ENCODE measurements around the gene WDR18.

WDR18 gene

GRCh38 chr19:1009041-1009980, 25.2 kb downstream of the WDR18 start:
- DNase-seq: no peak

GRCh38 chr19:1009981-1010538, 25.9 kb downstream of the WDR18 start:
- DNase-seq: no peak

- DNase-seq: no peak
These were observed 26.7 kb downstream of the WDR18 start for GRCh38 chr19:1010586-1011510.

GRCh38 chr19:1011831-1012333, 27.7 kb downstream of the WDR18 start:
- no peak for DNase-seq

GRCh38 chr19:1012334-1012733, 28.2 kb downstream of the WDR18 start:
- no peak for DNase-seq

GRCh38 chr19:1013218-1013617, 29.1 kb downstream of the WDR18 start:
- no peak for DNase-seq

GRCh38 chr19:1014161-1015060, 30.3 kb downstream of the WDR18 start:
- no peak for DNase-seq

GRCh38 chr19:1015061-1015781, 31.1 kb downstream of the WDR18 start:
- DNase-seq: no peak

- no peak for DNase-seq
These were observed 31.9 kb downstream of the WDR18 start for GRCh38 chr19:1015782-1016646.

GRCh38 chr19:1016647-1017114, 32.5 kb downstream of the WDR18 start:
- no peak for DNase-seq

- DNase-seq: no peak
These were observed 33.2 kb downstream of the WDR18 start for GRCh38 chr19:1017115-1017905.

GRCh38 chr19:1017906-1018305, 33.8 kb downstream of the WDR18 start:
- DNase-seq: no peak

- DNase-seq: no peak
These were observed 34.2 kb downstream of the WDR18 start for GRCh38 chr19:1018393-1018792.

GRCh38 chr19:1018932-1019615, 34.9 kb downstream of the WDR18 start:
- no peak for DNase-seq

GRCh38 chr19:1019616-1019961, 35.4 kb downstream of the WDR18 start:
- no peak for DNase-seq

GRCh38 chr19:1019980-1020867, 36.1 kb downstream of the WDR18 start:
- no peak for DNase-seq

- peak; percentile 91 to 97 (median 96) for DNase-seq
These were observed 36.8 kb downstream of the WDR18 start, which contains the start of gene TMEM259 for GRCh38 chr19:1020868-1021425. Gene TMEM259 (minus strand): TSS chr19:1021123. CDS start chr19:1020996, 127 bp downstream.
